ENCODE measurements around the gene SERINC2.

- TF ChIP-seq ESRRG (CRISPR knock-in tag; IDR thresholded peaks at IDR 0.05) (no peak), ZFP3 (CRISPR knock-in tag; IDR thresholded peaks at IDR 0.05) (no peak), TCF4 (CRISPR knock-in tag; IDR thresholded peaks at IDR 0.05; ENCODE audit: borderline replicate concordance) (no peak), ISL1 (CRISPR knock-in tag; IDR thresholded peaks at IDR 0.05) (no peak), ZFP30 (CRISPR knock-in tag; IDR thresholded peaks at IDR 0.05) (no peak), TOX (CRISPR knock-in tag; IDR thresholded peaks at IDR 0.05; ENCODE audit: borderline replicate concordance) (no peak), PATZ1 (CRISPR knock-in tag; IDR thresholded peaks at IDR 0.05; ENCODE audit: borderline replicate concordance) (no peak), CSRNP3 (CRISPR knock-in tag; IDR thresholded peaks at IDR 0.05) (no peak), ZNF8 (CRISPR knock-in tag; IDR thresholded peaks at IDR 0.05) (no peak), PPARA (CRISPR knock-in tag; IDR thresholded peaks at IDR 0.05; ENCODE audit: borderline replicate concordance) (no peak)
- TF ChIP-seq, protein P1, sequence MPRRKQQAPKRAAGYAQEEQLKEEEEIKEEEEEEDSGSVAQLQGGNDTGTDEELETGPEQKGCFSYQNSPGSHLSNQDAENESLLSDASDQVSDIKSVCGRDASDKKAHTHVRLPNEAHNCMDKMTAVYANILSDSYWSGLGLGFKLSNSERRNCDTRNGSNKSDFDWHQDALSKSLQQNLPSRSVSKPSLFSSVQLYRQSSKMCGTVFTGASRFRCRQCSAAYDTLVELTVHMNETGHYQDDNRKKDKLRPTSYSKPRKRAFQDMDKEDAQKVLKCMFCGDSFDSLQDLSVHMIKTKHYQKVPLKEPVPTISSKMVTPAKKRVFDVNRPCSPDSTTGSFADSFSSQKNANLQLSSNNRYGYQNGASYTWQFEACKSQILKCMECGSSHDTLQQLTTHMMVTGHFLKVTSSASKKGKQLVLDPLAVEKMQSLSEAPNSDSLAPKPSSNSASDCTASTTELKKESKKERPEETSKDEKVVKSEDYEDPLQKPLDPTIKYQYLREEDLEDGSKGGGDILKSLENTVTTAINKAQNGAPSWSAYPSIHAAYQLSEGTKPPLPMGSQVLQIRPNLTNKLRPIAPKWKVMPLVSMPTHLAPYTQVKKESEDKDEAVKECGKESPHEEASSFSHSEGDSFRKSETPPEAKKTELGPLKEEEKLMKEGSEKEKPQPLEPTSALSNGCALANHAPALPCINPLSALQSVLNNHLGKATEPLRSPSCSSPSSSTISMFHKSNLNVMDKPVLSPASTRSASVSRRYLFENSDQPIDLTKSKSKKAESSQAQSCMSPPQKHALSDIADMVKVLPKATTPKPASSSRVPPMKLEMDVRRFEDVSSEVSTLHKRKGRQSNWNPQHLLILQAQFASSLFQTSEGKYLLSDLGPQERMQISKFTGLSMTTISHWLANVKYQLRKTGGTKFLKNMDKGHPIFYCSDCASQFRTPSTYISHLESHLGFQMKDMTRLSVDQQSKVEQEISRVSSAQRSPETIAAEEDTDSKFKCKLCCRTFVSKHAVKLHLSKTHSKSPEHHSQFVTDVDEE (CRISPR knock-in tag; IDR thresholded peaks at IDR 0.05): no peak
Observed at GRCh38 chr1:31410871-31411270, 2.1 kb upstream of the SERINC2 start.
